Activated T-helper 17 cell treated with anti-CD3 and anti-CD28 coated beads, Interleukin-2, amount 50 U/mL, for 72 hours (primary cell): ENCODE results near the gene ITPK1. TPM values are rescaled to one million over a fixed set of nuclear protein-coding genes. Genes with fewer than 3 reads are reported as not detected.

Experiments
- ATAC-seq: fragments of 150-1000 bp; cut with Tn5 transposase; replicated peaks from 2 replicates; pipeline ENCODE4 v1.10.0; 2021; ENCODE audit warnings: mild to moderate bottlenecking, moderate library complexity
- H3K27ac Mint-ChIP-seq: one replicate; pipeline ENCODE4 v1.8.0; 2022; ENCODE audit warnings: mixed read lengths
- H3K27me3 Mint-ChIP-seq: one replicate; pipeline ENCODE4 v1.8.0; 2022; ENCODE audit warnings: mixed read lengths
- H3K36me3 Mint-ChIP-seq: one replicate; pipeline ENCODE4 v1.8.0; 2022; ENCODE audit warnings: low read depth, mild to moderate bottlenecking, mixed read lengths
- H3K4me1 Mint-ChIP-seq: one replicate; pipeline ENCODE4 v1.8.0; 2022; ENCODE audit warnings: mixed read lengths
- H3K4me3 Mint-ChIP-seq: one replicate; pipeline ENCODE4 v1.8.0; 2022; ENCODE audit warnings: mild to moderate bottlenecking, mixed read lengths
- H3K9me3 Mint-ChIP-seq: one replicate; pipeline ENCODE4 v1.8.0; 2022; ENCODE audit warnings: mixed read lengths
- total RNA-seq, 2 donors: library from RNA; stranded (reverse); gene quantifications; one replicate each; pipeline ENCODE4 v1.2.3, GENCODE V29; 2022

Gene ITPK1
- total RNA-seq, 2 donors from 2014 or later: 32.1 to 48.9 TPM

DNA sequence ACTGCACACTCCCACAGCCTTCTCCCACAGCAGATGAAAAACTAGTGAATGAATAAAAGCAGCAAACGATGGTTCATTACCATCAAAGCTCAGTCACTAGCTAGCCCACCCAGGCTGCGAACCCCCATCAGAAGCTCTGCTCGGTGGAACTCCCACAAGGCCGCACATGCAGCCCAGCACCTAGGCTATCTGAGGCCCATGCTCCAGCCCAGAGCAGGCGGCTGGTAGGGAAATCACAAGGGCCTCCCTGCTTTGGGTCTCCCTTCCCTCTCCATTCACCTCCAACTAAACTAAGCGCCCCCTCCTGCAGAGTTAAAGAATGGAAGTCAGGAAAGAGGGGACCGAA is 69.0 kb downstream of the ITPK1 start:
- H3K27ac Mint-ChIP-seq: no peak overlapping the region
- peaks cover 7% of the 10 kb centered on the region for H3K36me3 Mint-ChIP-seq
- no peak overlapping the region for H3K4me3 Mint-ChIP-seq
- peaks cover 13% of the 10 kb centered on the region for H3K4me1 Mint-ChIP-seq
- no peaks in the 10 kb centered on the region for H3K27me3 Mint-ChIP-seq
- ATAC-seq: no peak
- no peaks in the 10 kb centered on the region for H3K9me3 Mint-ChIP-seq

GRCh38 chr14:93045965-93046704 is 69.6 kb downstream of the ITPK1 start:
- no peaks in the 10 kb centered on the region for H3K9me3 Mint-ChIP-seq
- H3K27ac Mint-ChIP-seq: peak overlapping the region; percentile 88
- no peak overlapping the region for H3K4me3 Mint-ChIP-seq
- ATAC-seq: no peak
- peaks cover 7% of the 10 kb centered on the region for H3K36me3 Mint-ChIP-seq
- H3K27me3 Mint-ChIP-seq: no peaks in the 10 kb centered on the region
- H3K4me1 Mint-ChIP-seq: peaks cover 13% of the 10 kb centered on the region

- Mint-ChIP-seq H3K4me3 (no peak overlapping the region), H3K27me3 (no peaks in the 10 kb centered on the region), H3K9me3 (no peaks in the 10 kb centered on the region), H3K4me1 (peaks cover 13% of the 10 kb centered on the region), H3K36me3 (peaks cover 7% of the 10 kb centered on the region), H3K27ac (no peak overlapping the region)
- no peak for ATAC-seq
Observed at GRCh38 chr14:93045211-93045674, 70.5 kb downstream of the ITPK1 start.

GRCh38 chr14:93044556-93044955 is 71.2 kb downstream of the ITPK1 start:
- H3K36me3 Mint-ChIP-seq: peaks cover 7% of the 10 kb centered on the region
- H3K27ac Mint-ChIP-seq: no peak overlapping the region
- no peak overlapping the region for H3K4me3 Mint-ChIP-seq
- no peak for ATAC-seq
- peaks cover 13% of the 10 kb centered on the region for H3K4me1 Mint-ChIP-seq
- H3K9me3 Mint-ChIP-seq: no peaks in the 10 kb centered on the region
- no peaks in the 10 kb centered on the region for H3K27me3 Mint-ChIP-seq

DNA sequence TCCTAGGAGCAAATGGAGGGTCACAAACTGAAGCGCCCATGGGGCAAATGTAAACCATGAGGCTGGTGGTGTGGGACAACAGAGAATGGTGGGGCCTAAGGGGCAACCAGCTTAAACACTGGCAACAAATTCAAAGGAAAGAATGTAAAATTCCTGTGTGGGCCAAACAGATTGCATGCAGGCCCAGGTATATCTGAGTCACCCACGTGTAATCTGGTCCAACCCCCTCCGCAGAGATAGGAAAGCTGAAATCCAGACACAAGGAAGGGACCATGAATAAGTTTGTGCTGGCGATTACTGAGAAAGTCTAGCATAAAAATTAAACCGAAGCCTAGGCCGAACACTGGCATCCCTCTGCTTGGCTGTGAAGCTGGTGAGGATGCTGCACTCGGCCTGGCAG is 71.6 kb downstream of the ITPK1 start:
- no peaks in the 10 kb centered on the region for H3K27me3 Mint-ChIP-seq
- peaks cover 3% of the 10 kb centered on the region for H3K36me3 Mint-ChIP-seq
- H3K27ac Mint-ChIP-seq: no peak overlapping the region
- ATAC-seq: no peak
- H3K4me3 Mint-ChIP-seq: no peak overlapping the region
- H3K4me1 Mint-ChIP-seq: peaks cover 15% of the 10 kb centered on the region
- no peaks in the 10 kb centered on the region for H3K9me3 Mint-ChIP-seq

DNA sequence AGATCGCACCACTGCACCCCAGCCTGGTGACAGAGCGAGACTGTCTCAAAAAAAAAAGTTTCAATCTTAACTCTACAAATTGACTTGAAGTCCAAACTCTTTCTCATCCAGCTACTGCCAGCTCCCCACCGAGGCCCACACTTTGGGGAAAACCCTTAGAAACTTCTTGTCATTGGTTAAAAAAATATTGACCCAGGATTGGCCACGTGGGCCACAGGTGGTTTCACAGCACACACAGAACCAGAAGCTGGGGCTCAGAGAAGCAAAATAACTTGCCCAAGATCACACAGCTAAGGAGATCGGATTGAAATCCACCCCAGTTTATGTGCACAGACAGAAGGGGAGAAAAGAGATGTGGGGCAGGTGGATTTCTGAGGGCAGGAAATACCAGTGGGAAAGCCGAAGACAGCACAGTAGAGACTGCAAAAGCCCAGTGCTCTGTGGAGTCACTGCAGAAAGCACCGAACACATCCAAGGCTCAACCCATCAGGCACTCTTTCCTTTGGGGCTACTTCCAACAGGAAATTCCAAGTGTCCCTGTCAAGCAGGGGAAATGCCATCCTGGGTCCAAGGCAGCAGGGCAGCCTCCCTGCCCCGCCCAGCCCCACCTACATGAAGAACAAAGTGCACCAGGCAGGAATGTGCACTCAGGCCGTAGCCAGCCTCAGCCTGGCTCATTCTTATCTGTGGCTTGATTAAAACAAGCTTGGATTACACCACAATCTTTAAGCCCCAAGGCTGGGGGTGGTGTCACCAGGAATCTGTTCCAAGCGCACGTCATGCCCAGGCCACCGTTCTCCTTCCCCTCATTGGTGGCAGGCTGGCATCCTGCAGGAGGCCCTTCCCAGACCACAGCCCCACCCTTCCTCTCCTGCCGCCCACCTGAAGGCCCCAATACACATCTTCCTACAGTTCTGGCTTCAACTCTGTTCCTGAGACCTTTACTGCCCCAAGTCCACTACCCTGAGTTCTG is 72.5 kb downstream of the ITPK1 start:
- H3K36me3 Mint-ChIP-seq: no peaks in the 10 kb centered on the region
- H3K27me3 Mint-ChIP-seq: no peaks in the 10 kb centered on the region
- H3K4me1 Mint-ChIP-seq: peaks cover 19% of the 10 kb centered on the region
- H3K27ac Mint-ChIP-seq: peak overlapping the region; percentile 51
- ATAC-seq: peak; percentile 50
- H3K9me3 Mint-ChIP-seq: no peaks in the 10 kb centered on the region
- H3K4me3 Mint-ChIP-seq: no peak overlapping the region

DNA sequence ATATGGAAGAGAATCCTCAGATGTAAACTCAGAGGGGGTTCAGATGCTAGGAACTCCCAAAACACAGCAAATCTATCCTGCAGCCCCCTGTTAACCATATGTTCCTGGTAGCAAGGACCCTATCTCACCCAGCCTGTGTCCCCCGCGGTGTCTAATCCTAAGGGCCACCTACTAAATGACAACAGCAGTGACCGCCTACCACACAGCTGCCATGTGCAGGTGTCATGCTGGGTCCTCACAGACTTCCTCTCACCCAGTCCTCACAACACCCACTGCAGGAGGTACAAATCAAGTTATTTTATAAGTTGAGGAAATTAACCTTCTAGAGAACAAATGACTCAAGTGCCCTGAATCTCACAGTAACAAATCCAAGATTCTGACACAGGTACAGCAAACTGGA is 73.9 kb downstream of the ITPK1 start:
- Mint-ChIP-seq H3K4me3 (no peak overlapping the region), H3K27me3 (no peaks in the 10 kb centered on the region), H3K36me3 (no peaks in the 10 kb centered on the region), H3K9me3 (no peaks in the 10 kb centered on the region), H3K27ac (peak overlapping the region; percentile 51), H3K4me1 (peaks cover 19% of the 10 kb centered on the region)
- ATAC-seq: no peak

- Mint-ChIP-seq H3K36me3 (no peaks in the 10 kb centered on the region), H3K27me3 (no peaks in the 10 kb centered on the region), H3K4me3 (no peak overlapping the region), H3K27ac (peak overlapping the region; percentile 51), H3K9me3 (no peaks in the 10 kb centered on the region), H3K4me1 (peaks cover 14% of the 10 kb centered on the region)
- ATAC-seq: no peak
Observed at GRCh38 chr14:93040982-93041381, 74.7 kb downstream of the ITPK1 start.

DNA sequence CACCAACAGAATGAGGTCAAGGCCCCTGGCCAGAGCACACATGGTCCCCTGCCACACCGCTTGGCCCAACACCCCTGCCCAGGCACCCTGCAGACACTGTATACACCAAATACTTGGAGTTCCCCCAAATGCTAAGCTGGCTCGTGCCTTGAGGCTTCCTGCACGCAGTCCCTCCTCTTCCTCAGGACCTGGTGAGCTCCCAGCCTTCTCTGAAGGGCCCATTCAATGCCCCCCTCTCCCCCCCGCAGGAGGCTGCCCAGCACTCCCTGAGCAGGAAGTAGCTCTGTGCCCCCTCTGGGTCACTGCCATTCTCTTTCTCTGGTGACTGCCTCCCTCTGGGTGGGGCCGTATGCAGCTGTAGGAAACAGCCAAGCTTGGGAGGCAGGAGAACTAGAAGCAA is 75.3 kb downstream of the ITPK1 start:
- Mint-ChIP-seq H3K4me3 (no peak overlapping the region), H3K36me3 (no peaks in the 10 kb centered on the region), H3K9me3 (no peaks in the 10 kb centered on the region), H3K4me1 (peaks cover 11% of the 10 kb centered on the region), H3K27ac (peak overlapping the region; percentile 51), H3K27me3 (no peaks in the 10 kb centered on the region)
- no peak for ATAC-seq

DNA sequence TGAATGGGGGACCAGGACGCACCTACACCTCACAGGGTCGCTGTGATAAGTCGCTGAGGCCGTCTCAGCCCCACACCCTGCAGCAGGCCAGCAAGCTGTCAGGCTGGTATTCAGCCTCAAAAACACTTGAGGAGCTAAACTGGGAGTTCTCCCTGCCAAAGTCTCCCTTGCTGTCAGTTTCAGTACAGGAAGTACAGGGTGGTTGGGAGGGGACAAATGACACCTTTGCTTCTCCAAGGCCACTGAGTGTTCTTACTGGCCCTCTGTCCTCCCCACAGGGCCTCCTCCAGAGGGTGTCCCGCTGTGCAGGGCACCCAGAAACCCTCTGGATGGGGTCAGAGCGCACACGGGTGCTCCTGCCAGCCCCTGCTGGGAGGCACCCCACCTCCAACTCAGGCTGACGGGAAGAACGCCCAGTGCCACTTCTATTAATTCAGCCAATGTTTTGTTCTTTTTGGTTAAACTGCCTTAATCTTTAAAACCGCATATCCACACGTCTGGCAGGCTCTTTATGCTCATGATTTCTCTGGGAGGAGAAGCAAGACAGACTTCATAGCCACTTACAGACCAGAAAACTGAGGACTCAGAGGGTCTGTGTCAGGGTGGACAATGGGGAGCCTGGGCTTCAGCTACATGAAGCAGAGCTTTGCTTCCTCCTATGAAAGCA is 75.9 kb downstream of the ITPK1 start:
- Mint-ChIP-seq H3K9me3 (no peaks in the 10 kb centered on the region), H3K4me1 (peaks cover 15% of the 10 kb centered on the region), H3K27ac (no peak overlapping the region), H3K4me3 (no peak overlapping the region), H3K27me3 (no peaks in the 10 kb centered on the region), H3K36me3 (no peaks in the 10 kb centered on the region)
- no peak for ATAC-seq

- H3K36me3 Mint-ChIP-seq: no peaks in the 10 kb centered on the region
- no peaks in the 10 kb centered on the region for H3K27me3 Mint-ChIP-seq
- peak overlapping the region; percentile 25 for H3K27ac Mint-ChIP-seq
- H3K4me3 Mint-ChIP-seq: no peak overlapping the region
- no peaks in the 10 kb centered on the region for H3K9me3 Mint-ChIP-seq
- no peak for ATAC-seq
- peaks cover 18% of the 10 kb centered on the region for H3K4me1 Mint-ChIP-seq
Observed at GRCh38 chr14:93037351-93037750, 78.4 kb downstream of the ITPK1 start.

GRCh38 chr14:93036652-93037345 is 78.9 kb downstream of the ITPK1 start:
- Mint-ChIP-seq H3K36me3 (no peaks in the 10 kb centered on the region), H3K9me3 (no peaks in the 10 kb centered on the region), H3K4me1 (peaks cover 18% of the 10 kb centered on the region), H3K27me3 (no peaks in the 10 kb centered on the region), H3K27ac (peak overlapping the region; percentile 25), H3K4me3 (no peak overlapping the region)
- no peak for ATAC-seq

DNA sequence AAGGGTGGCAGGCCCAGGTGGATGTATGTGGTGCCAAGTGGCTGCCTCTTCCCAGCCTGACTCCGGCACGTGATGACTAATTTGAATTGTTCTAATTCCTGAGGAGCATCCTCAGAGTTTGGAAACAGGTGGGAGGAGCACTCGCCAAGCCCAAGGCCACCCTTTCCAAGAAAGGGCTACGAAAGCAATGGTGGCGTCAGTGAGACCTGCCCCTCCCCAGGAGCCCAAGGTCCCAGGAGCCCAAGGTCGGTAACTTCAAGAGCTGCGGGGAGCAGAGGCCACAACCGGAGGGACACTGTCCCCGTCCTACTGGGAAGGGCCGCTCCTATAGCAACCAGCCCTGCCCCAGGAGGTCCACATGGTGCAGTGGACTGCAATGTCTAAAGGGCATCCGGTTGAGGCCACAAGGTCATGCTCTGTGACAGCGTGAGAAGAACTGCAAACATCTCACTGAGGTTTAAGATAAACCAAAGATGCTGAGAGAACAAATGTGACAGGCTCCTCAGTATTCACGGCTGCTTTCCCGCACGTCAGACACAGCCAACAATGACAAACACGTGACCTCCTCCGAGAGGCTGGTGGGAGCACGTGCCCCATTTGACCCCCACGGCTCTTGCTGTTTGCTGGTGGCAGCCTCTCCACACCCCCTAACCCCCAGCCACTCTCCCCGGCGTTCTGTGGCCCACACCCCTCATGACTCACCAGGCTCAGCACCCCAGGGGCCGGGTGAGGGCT is 79.6 kb downstream of the ITPK1 start:
- no peak overlapping the region for H3K27ac Mint-ChIP-seq
- peaks cover 18% of the 10 kb centered on the region for H3K4me1 Mint-ChIP-seq

DNA sequence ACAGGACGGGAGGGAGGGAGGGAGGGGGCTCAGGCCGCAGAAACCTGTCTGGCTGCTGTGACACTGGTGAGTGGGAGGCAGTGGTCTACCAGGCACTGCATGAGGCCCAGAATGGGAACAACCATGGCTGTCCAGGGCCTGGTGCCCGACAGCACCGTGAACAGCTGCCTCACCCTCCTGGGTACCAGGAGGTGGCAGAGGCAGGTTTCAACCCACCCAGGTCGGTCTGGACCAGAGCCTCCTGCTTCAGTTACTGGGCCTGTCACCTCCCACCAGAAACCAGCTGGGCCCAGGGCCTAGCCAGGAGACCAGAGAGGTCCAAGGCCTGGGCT is 80.2 kb downstream of the ITPK1 start:
- Mint-ChIP-seq H3K4me3 (no peak overlapping the region), H3K27ac (no peak overlapping the region), H3K9me3 (no peaks in the 10 kb centered on the region), H3K4me1 (peaks cover 18% of the 10 kb centered on the region), H3K36me3 (no peaks in the 10 kb centered on the region), H3K27me3 (no peaks in the 10 kb centered on the region)
- ATAC-seq: no peak

More for the DNA sequence above, 79.6 kb downstream of the ITPK1 start:
- Mint-ChIP-seq H3K27me3 (no peaks in the 10 kb centered on the region), H3K4me3 (no peak overlapping the region), H3K9me3 (no peaks in the 10 kb centered on the region), H3K36me3 (no peaks in the 10 kb centered on the region)
- no peak for ATAC-seq
